ENCODE data around the gene THAP3.

Gene THAP3

GRCh38 chr1:6581561-6582305 lies 42.9 kb upstream of the THAP3 start:
- no peaks in the 10 kb centered on the region for H3F3A ChIP-seq (ENCODE audit: insufficient read depth, low read length)
- peak overlapping the region; percentile 76 for H3K4me3 ChIP-seq (ENCODE audit: low read depth, low read length, poor library complexity, severe bottlenecking)
- H3K9ac ChIP-seq (ENCODE audit: low read length), result peak overlapping the region; percentile 66
- H2AFZ ChIP-seq (ENCODE audit: low read length), result no peak overlapping the region
- H3K9me3 ChIP-seq (ENCODE audit: low read length), result no peaks in the 10 kb centered on the region
- H3K9me2 ChIP-seq (ENCODE audit: low read depth, low read length), result no peaks in the 10 kb centered on the region
- H3K4me2 ChIP-seq (ENCODE audit: low read length), result peak overlapping the region; percentile 69
- no peaks in the 10 kb centered on the region; the same call in 1 of the 2 replicates for H3K79me2 ChIP-seq (ENCODE audit: insufficient read depth, low read length)
- H3K27me3 ChIP-seq (ENCODE audit: insufficient read depth, low read length), result no peaks in the 10 kb centered on the region
- H4K20me1 ChIP-seq (ENCODE audit: insufficient read depth, low read length), result no peaks in the 10 kb centered on the region
- peaks cover 26% of the 10 kb centered on the region; the same call in 1 of the 2 replicates for H3K36me3 ChIP-seq (ENCODE audit: insufficient read depth, low read length)
- peaks cover 77% of the 10 kb centered on the region for H3K4me1 ChIP-seq (ENCODE audit: insufficient read depth, low read length, severe bottlenecking)
- TF ChIP-seq EZH2 (IDR thresholded peaks at IDR 0.05; ENCODE audit: borderline replicate concordance, low read length) (no peak), CTCF (IDR thresholded peaks at IDR 0.05; ENCODE audit: low read length) (no peak)
- H3K27ac ChIP-seq (ENCODE audit: low read depth, low read length, poor library complexity, severe bottlenecking), result peak overlapping the region; percentile 86

GRCh38 chr1:6582370-6582769 lies 42.3 kb upstream of the THAP3 start:
- peaks cover 80% of the 10 kb centered on the region for H3K4me1 ChIP-seq (ENCODE audit: insufficient read depth, low read length, severe bottlenecking)
- peak overlapping the region; percentile 66 for H3K9ac ChIP-seq (ENCODE audit: low read length)
- peak overlapping the region; percentile 69 for H3K4me2 ChIP-seq (ENCODE audit: low read length)
- no peaks in the 10 kb centered on the region for H3K27me3 ChIP-seq (ENCODE audit: insufficient read depth, low read length)
- H3F3A ChIP-seq (ENCODE audit: insufficient read depth, low read length), result no peaks in the 10 kb centered on the region
- no peak overlapping the region for H2AFZ ChIP-seq (ENCODE audit: low read length)
- no peaks in the 10 kb centered on the region; the same call in 1 of the 2 replicates for H3K79me2 ChIP-seq (ENCODE audit: insufficient read depth, low read length)
- TF ChIP-seq CTCF (IDR thresholded peaks at IDR 0.05; ENCODE audit: low read length), result no peak
- no peak for TF ChIP-seq EZH2 (IDR thresholded peaks at IDR 0.05; ENCODE audit: borderline replicate concordance, low read length)
- peaks cover 30% of the 10 kb centered on the region; the same call in 1 of the 2 replicates for H3K36me3 ChIP-seq (ENCODE audit: insufficient read depth, low read length)
- no peaks in the 10 kb centered on the region for H3K9me3 ChIP-seq (ENCODE audit: low read length)
- no peaks in the 10 kb centered on the region for H3K9me2 ChIP-seq (ENCODE audit: low read depth, low read length)
- peak overlapping the region; percentile 76 for H3K4me3 ChIP-seq (ENCODE audit: low read depth, low read length, poor library complexity, severe bottlenecking)
- H4K20me1 ChIP-seq (ENCODE audit: insufficient read depth, low read length), result no peaks in the 10 kb centered on the region
- H3K27ac ChIP-seq (ENCODE audit: low read depth, low read length, poor library complexity, severe bottlenecking), result peak overlapping the region; percentile 86

- Histone ChIP-seq H3K9me2 (ENCODE audit: low read depth, low read length) (no peaks in the 10 kb centered on the region), H3K27ac (ENCODE audit: low read depth, low read length, poor library complexity, severe bottlenecking) (peak overlapping the region; percentile 98), H4K20me1 (ENCODE audit: insufficient read depth, low read length) (no peaks in the 10 kb centered on the region), H3K9ac (ENCODE audit: low read length) (peak overlapping the region; percentile 31; the same call in 1 of the 2 replicates), H3K27me3 (ENCODE audit: insufficient read depth, low read length) (no peaks in the 10 kb centered on the region), H3K36me3 (ENCODE audit: insufficient read depth, low read length) (peaks cover 49% of the 10 kb centered on the region; the same call in 1 of the 2 replicates), H3K4me2 (ENCODE audit: low read length) (peak overlapping the region; percentile 59), H3K79me2 (ENCODE audit: insufficient read depth, low read length) (no peaks in the 10 kb centered on the region; the same call in 1 of the 2 replicates), H3F3A (ENCODE audit: insufficient read depth, low read length) (no peaks in the 10 kb centered on the region), H3K4me3 (ENCODE audit: low read depth, low read length, poor library complexity, severe bottlenecking) (peak overlapping the region; percentile 42), H3K4me1 (ENCODE audit: insufficient read depth, low read length, severe bottlenecking) (peaks cover 79% of the 10 kb centered on the region), H3K9me3 (ENCODE audit: low read length) (no peaks in the 10 kb centered on the region), H2AFZ (ENCODE audit: low read length) (no peak overlapping the region)
- no peak for TF ChIP-seq CTCF (IDR thresholded peaks at IDR 0.05; ENCODE audit: low read length)
- no peak for TF ChIP-seq EZH2 (IDR thresholded peaks at IDR 0.05; ENCODE audit: borderline replicate concordance, low read length)
These were observed 40.3 kb upstream of the THAP3 start for GRCh38 chr1:6584126-6585080.
